ENCODE data around the gene PTCH2. TPM values are rescaled to one million over a fixed set of nuclear protein-coding genes. Genes with fewer than 3 reads are reported as not detected.

Gene PTCH2
- total RNA-seq, 1 experiment from 2014 or later = 0.48 TPM

GRCh38 chr1:44828841-44829440 is 14.1 kb downstream of the PTCH2 start:
- no peak overlapping the region for H3K4me3 ChIP-seq (ENCODE audit: low read depth, low read length)
- no peaks in the 10 kb centered on the region for H3K9me3 ChIP-seq
- Mint-ChIP-seq H3K27me3 (ENCODE audit: insufficient read depth, unreplicated experiment) (no peaks in the 10 kb centered on the region), H3K36me3 (ENCODE audit: insufficient read depth, unreplicated experiment) (no peaks in the 10 kb centered on the region), H3K9me3 (ENCODE audit: unreplicated experiment) (no peaks in the 10 kb centered on the region), H3K27ac (ENCODE audit: unreplicated experiment) (no peak overlapping the region), H3K4me3 (ENCODE audit: unreplicated experiment) (no peak overlapping the region), H3K4me1 (ENCODE audit: low read depth, unreplicated experiment) (no peaks in the 10 kb centered on the region)
- no peaks in the 10 kb centered on the region for H3K4me1 ChIP-seq
- no peaks in the 10 kb centered on the region for H3K36me3 ChIP-seq (ENCODE audit: control insufficient read depth, insufficient read depth, low read length)
- intact Hi-C loops (cut with micrococcal nuclease; ENCODE audit: unreplicated experiment) = no loop called here
- no peaks in the 10 kb centered on the region for H3K27me3 ChIP-seq (replicated peaks; ENCODE audit: control insufficient read depth, insufficient read depth, low read length)
- ChIA-PET POLR2A (interaction anchor here (0.6 kb wide), 1 partner anchor 10 kb away, joined by 4 read pairs; no protein-coding TSS in a partner anchor), CTCF (no interaction called here)
- TF ChIP-seq, protein P1, sequence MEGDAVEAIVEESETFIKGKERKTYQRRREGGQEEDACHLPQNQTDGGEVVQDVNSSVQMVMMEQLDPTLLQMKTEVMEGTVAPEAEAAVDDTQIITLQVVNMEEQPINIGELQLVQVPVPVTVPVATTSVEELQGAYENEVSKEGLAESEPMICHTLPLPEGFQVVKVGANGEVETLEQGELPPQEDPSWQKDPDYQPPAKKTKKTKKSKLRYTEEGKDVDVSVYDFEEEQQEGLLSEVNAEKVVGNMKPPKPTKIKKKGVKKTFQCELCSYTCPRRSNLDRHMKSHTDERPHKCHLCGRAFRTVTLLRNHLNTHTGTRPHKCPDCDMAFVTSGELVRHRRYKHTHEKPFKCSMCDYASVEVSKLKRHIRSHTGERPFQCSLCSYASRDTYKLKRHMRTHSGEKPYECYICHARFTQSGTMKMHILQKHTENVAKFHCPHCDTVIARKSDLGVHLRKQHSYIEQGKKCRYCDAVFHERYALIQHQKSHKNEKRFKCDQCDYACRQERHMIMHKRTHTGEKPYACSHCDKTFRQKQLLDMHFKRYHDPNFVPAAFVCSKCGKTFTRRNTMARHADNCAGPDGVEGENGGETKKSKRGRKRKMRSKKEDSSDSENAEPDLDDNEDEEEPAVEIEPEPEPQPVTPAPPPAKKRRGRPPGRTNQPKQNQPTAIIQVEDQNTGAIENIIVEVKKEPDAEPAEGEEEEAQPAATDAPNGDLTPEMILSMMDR (IDR thresholded peaks at IDR 0.05; ENCODE audit: insufficient read depth in 1 of 2, low read depth in 1 of 2, low read length in 1 of 2, severe bottlenecking in 1 of 2, unreplicated experiment in 1 of 2) = no peak
- no peak for DNase-seq
- BruUV-seq (replicated peaks) = no TSS peak

DNA sequence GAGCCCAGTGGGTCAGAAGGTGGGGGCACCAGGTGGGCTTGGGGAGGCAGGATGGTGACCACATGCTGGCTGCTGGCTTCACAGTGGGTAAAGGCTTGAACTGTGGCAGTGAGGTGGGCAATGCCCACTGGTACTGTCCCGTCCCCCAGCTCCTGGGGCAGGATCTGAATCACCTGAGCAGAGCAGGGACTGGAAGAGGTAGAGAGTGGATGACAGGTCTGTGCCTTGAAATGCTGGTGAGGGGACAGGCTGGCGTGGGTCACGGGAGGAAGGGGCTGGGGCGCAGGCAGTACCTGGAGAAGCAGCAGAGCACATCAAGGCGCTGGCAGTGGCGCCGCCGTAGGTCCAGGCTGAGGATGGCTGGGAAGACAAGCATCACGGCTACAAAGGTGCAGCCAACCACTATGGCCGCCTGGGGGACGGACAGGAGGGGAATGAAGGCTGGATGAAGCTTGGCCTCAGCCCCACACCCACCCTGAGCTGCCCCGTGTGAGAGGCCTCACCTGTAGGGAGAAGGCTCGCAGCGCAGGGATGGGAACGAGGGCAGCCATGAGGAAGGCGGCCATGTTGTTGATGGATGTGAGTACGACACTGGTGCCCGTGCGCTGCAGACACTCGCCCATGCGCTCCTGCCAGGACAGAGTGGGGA is 14.9 kb downstream of the PTCH2 start:
- no peak overlapping the region for H3K4me3 Mint-ChIP-seq (ENCODE audit: unreplicated experiment)
- H3K27me3 Mint-ChIP-seq (ENCODE audit: insufficient read depth, unreplicated experiment) = no peaks in the 10 kb centered on the region
- TF ChIP-seq, protein P1 (IDR thresholded peaks at IDR 0.05; ENCODE audit: insufficient read depth in 1 of 2, low read depth in 1 of 2, low read length in 1 of 2, severe bottlenecking in 1 of 2, unreplicated experiment in 1 of 2) = no peak
- no peaks in the 10 kb centered on the region for H3K4me1 Mint-ChIP-seq (ENCODE audit: low read depth, unreplicated experiment)
- intact Hi-C loops (cut with micrococcal nuclease; ENCODE audit: unreplicated experiment) = no loop called here
- Histone ChIP-seq H3K36me3 (ENCODE audit: control insufficient read depth, insufficient read depth, low read length) (no peaks in the 10 kb centered on the region), H3K4me3 (ENCODE audit: low read depth, low read length) (no peak overlapping the region), H3K27me3 (replicated peaks; ENCODE audit: control insufficient read depth, insufficient read depth, low read length) (no peaks in the 10 kb centered on the region), H3K9me3 (no peaks in the 10 kb centered on the region), H3K4me1 (no peaks in the 10 kb centered on the region)
- no peak overlapping the region for H3K27ac Mint-ChIP-seq (ENCODE audit: unreplicated experiment)
- BruUV-seq (replicated peaks) = no TSS peak
- no peaks in the 10 kb centered on the region for H3K9me3 Mint-ChIP-seq (ENCODE audit: unreplicated experiment)
- DNase-seq = no peak
- H3K36me3 Mint-ChIP-seq (ENCODE audit: insufficient read depth, unreplicated experiment) = no peaks in the 10 kb centered on the region
- ChIA-PET CTCF (no interaction called here), POLR2A (interaction anchor here (1.0 kb wide), 1 partner anchor 9 kb away, joined by 3 read pairs; no protein-coding TSS in a partner anchor)

DNA sequence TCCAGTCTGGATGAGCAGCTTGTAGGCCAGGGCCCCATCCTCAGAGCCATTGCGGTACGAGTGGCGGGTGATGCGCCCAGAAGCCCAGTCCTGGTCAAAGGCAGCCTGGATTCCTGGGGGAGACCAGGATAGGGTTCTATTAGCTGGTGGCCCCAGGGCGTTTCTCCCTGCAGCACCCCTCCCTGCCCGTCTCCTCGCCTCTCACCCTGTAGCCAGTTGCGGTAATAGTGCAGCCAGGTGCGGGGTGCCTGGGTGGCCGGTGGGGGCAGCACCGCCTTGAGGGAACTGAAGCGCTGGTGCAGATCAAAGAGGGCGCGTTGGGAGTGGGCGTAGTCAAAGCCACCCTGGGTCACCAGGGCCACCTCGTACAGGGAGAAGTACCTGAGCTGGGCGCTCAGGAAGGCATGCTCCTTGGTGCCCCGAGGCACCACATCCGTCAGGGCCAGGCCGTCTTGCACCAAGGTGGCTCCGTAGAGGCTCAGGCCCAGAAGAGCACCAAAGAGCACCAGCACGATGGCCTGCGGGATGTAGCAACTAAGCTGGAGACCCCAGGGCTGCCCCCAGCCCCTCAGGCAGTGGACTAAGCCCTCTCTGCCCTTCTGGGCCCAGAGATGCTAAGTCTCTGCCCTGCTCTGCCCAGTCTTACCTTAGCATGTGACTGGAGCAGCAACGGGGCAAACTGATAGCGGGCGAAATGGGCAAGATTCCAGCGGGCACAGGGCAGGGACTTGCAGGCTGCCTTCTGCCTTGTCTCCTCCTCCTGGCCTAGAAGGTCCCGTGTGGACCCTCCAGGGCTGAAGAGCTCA is 15.7 kb downstream of the PTCH2 start:
- Mint-ChIP-seq H3K36me3 (ENCODE audit: insufficient read depth, unreplicated experiment) (no peaks in the 10 kb centered on the region), H3K4me1 (ENCODE audit: low read depth, unreplicated experiment) (no peaks in the 10 kb centered on the region), H3K9me3 (ENCODE audit: unreplicated experiment) (no peaks in the 10 kb centered on the region), H3K27ac (ENCODE audit: unreplicated experiment) (no peak overlapping the region), H3K4me3 (ENCODE audit: unreplicated experiment) (no peak overlapping the region), H3K27me3 (ENCODE audit: insufficient read depth, unreplicated experiment) (no peaks in the 10 kb centered on the region)
- Histone ChIP-seq H3K27me3 (replicated peaks; ENCODE audit: control insufficient read depth, insufficient read depth, low read length) (no peaks in the 10 kb centered on the region), H3K36me3 (ENCODE audit: control insufficient read depth, insufficient read depth, low read length) (no peaks in the 10 kb centered on the region), H3K9me3 (no peaks in the 10 kb centered on the region), H3K4me3 (ENCODE audit: low read depth, low read length) (no peak overlapping the region), H3K4me1 (no peaks in the 10 kb centered on the region)
- TF ChIP-seq, protein P1 (IDR thresholded peaks at IDR 0.05; ENCODE audit: insufficient read depth in 1 of 2, low read depth in 1 of 2, low read length in 1 of 2, severe bottlenecking in 1 of 2, unreplicated experiment in 1 of 2) = no peak
- ChIA-PET CTCF (interaction anchor here (0.6 kb wide), 1 partner anchor 28 kb away, joined by 3 read pairs; no protein-coding TSS in a partner anchor), POLR2A (interaction anchor here (0.8 to 1.0 kb wide), 2 partner anchors 8 to 46 kb away, joined by 3 read pairs; no protein-coding TSS in a partner anchor)
- BruUV-seq (replicated peaks) = no TSS peak
- intact Hi-C loops (cut with micrococcal nuclease; ENCODE audit: unreplicated experiment) = no loop called here
- no peak for DNase-seq

Data from Caco-2 (cell line).